Stimulated activated CD4-positive, alpha-beta T cell treated with anti-CD3 and anti-CD28 coated beads, Interleukin-15, amount 100 ng/mL, for 24 hours (primary cell): ENCODE data around the gene FCHSD2.
"Not testable (repeated sequence)": the region's sequence is repeated elsewhere in the genome, so short reads cannot be mapped to it uniquely, and the experiment has no call there.

ENCODE experiments used
- DNase-seq: peaks from one replicate; pipeline ENCODE4 v3.0.0-alpha.2; 2020

FCHSD2 gene

DNA sequence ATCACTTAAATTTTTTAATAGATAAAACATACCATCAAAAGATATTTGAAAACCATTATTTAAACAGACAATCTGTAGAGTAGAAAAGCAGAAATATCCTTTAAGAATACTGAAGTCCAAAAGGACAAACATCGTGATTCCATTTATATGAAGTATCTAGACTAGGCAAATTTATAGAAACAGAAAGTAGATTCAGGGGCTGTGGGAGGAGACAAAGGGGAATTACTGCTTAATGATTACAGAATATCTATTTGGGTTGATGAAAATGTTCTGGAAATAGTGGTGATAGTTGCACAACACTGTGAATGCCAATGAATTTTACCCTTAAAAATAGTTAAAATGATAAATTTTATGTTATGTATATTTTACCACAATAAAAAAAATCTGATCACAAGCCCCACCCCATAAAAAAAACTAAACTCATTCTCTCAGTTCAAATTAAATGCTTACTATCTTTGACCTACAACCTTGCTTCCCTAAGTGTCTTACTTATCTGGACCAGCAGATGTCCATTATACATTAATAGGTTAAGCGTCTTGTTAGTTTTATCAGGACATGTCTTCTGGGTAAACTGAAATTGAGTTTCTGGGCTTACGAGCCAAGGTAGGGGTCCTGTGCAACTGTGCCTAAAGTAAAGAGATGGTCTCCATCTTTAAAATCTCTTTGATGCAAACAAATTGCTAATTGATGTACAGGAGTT lies 86.3 kb downstream of the FCHSD2 start:
- DNase-seq: no peak

GRCh38 chr11:73055002-73055401 lies 87.1 kb downstream of the FCHSD2 start:
- DNase-seq: no peak

- no peak for DNase-seq
These were observed 88.2 kb downstream of the FCHSD2 start for GRCh38 chr11:73053964-73054363.

GRCh38 chr11:73048446-73048845 lies 93.7 kb downstream of the FCHSD2 start:
- no peak for DNase-seq

GRCh38 chr11:73047773-73048371 lies 94.2 kb downstream of the FCHSD2 start:
- DNase-seq: no peak

DNA sequence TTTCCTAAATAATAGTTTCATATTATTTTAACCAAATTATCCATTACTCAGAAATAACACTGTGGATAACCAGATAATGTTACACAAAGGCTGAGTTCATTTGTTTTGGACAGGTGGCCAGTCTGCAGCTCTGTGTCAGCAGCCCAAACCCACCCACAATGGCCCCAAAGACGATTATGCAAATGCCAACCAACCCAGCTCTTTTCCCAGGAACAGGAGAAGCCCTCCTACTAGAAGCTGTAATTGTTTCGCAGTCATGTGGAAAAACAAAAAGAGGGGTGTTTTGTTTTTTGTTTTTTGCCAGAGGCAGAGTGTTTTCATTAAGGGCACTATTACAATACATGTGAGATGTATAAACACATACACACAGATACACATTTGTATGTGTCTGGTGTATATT lies 102.1 kb downstream of the FCHSD2 start:
- no peak for DNase-seq

DNA sequence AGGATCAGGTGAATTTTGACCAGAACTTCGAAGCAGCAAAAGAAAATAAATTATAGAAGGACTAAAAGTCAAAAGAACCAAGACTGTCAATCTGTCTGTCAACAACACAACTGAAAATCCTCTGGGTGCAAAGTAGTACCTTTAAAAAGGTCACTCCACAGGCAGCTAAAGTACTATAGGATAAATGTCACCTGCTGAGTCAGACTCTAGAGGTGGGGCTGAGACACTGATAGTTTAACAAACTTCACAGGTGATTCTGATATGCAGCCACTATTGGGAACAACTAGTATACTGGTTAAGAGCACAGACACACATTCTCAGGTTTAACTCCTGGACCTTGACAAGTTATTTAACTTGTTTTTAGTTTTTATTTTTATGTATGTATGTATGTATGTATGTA lies 107.3 kb downstream of the FCHSD2 start:
- DNase-seq: no peak

DNA sequence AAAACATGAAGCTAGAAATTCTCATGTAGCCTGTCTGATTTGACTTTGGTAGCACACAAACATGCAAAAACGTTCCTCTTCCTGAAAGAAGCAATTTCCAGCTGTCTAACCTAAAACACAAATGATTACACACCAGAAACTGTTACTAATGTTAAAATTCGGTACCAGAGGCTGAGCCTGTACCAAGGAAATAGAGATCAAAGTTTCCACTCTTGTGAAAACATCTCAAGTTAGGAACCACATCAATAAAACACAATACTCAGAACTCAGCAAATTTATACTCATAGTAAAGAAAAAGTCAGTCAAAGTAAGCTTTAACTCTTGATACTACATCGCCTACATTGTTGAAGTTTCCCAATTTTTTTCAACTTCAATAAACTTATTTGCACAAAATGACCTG lies 107.8 kb downstream of the FCHSD2 start:
- DNase-seq: no peak

- no peak for DNase-seq
These were observed 112.0 kb downstream of the FCHSD2 start for GRCh38 chr11:73030130-73030529.

DNA sequence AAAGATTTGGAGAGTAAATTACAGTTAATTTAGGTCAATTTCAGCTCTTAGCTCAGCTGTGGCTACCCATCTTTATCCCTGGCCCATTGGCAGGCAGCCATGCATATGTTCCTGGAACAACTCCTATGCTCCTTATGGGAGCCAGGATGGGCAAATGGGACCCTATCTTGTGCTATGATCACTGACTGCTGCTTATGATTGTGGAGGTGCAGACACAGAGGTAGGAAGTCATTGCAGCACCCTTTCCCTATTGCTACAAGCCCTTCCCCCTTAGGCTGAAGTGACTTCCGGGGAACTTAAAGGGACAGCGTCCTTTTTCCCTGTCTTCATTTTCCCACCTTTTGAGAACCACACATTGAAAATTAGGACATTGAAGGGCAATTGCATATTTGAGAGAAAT lies 112.7 kb downstream of the FCHSD2 start:
- no peak for DNase-seq

- no peak for DNase-seq
These were observed 113.5 kb downstream of the FCHSD2 start for GRCh38 chr11:73028611-73029010.

DNA sequence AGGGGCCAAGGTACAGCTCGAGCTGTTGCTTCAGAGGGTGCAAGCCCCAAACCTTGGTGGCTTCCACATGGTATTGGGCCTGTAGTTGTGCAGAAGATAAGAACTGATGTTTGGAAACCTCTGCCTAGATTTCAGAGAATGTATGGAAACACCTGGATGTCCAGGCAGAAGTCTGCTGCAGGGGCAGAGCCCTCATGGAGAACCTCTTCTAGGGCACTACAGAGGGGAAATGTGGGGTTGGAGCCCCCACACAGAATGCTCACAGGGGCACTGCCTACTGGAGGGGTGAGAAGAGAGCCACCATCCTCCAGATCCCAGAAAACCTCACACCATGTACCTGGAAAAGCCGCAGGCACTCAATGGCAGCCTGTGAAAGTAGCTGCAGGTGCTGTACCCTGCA lies 114.3 kb downstream of the FCHSD2 start:
- DNase-seq: not testable (repeated sequence)

DNA sequence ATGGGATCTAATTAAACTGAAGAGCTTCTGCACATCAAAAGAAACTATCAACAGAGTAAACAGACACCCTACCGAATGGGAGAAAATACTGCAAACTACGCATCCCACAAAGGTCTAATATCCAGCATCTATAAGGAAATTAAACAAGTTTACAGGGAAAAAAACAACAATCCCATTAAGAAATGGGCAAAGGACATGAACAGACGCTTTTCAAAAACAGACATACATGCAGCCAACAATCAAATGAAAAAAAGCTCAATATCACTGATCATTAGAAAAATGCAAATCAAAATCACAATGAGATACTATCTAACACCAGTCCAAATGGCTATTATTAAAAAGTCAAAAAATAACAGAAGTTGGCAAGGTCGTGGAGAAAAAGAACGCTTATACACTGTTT lies 117.5 kb downstream of the FCHSD2 start:
- DNase-seq: no peak

GRCh38 chr11:73019996-73020395 lies 122.1 kb downstream of the FCHSD2 start:
- no peak for DNase-seq

GRCh38 chr11:73019449-73019848 lies 122.7 kb downstream of the FCHSD2 start:
- DNase-seq: no peak

DNA sequence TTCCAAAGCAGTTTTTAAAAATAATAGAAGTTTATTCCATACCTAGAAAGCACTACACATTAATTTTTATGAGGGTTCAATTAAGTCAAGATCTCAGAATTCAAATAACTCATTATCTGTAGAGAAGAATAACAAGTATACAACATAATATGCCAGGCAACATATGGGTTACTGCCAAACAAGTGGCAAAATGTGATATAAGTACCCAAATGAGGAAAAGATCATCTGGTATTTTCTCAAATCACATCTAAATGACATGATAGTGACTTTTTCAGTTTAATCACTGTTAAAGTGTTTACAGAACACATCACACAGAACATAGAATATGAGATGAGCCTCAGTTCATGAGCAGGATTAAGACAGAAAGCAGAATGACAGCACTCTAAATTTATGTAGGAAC lies 123.3 kb downstream of the FCHSD2 start:
- DNase-seq: no peak

GRCh38 chr11:73017024-73017751 lies 124.9 kb downstream of the FCHSD2 start:
- DNase-seq: no peak

DNA sequence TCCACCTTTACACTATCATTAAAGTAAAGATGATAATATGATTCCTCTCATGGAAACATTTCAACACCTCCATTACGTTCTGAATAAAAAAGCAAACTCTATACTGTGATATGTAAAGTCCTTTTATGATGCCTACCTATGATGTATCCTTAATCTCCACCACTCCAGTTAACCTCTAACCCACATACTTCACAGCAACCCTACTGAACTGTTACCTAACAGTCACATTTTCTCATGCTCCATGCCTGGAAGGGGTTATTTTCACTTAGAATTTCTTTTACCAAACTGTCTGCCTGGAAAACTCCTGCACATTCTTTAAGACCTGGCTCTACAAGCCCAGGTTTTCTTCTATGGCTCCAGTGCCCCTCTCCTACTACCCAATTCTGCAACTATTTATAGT lies 129.1 kb downstream of the FCHSD2 start:
- DNase-seq: no peak

DNA sequence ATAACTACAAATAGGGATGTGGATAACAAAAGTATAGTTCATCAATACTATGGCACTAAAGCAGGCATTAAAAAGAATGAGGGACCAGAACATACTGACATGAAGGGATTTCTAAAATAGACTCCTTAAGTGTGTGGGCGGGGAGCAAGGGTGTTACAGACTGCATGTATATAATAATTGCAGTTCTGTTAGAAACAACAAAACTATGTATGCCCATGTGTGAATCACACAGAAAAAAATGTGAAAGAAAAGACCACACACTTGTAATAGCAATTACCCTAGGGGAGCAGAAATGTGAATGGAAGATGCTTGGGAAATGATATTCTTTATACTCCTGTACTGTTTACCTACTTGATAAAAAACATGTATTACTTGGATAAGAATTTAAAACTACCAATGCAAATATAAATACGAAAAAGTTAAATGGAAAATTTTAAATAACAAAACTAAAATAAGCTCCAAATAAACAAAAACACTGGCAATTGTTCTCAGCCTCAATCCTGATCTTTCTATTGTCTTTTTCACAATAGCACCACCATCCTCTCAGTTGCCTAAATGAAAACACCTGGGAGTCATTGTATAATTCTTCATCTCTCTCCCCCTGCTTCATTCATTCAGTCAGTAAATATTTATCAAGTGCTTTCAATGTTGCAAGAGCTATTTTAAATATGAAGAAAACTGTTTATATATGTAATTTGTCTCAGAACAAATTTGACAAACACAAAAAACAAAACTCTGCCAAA lies 129.8 kb downstream of the FCHSD2 start:
- no peak for DNase-seq

DNA sequence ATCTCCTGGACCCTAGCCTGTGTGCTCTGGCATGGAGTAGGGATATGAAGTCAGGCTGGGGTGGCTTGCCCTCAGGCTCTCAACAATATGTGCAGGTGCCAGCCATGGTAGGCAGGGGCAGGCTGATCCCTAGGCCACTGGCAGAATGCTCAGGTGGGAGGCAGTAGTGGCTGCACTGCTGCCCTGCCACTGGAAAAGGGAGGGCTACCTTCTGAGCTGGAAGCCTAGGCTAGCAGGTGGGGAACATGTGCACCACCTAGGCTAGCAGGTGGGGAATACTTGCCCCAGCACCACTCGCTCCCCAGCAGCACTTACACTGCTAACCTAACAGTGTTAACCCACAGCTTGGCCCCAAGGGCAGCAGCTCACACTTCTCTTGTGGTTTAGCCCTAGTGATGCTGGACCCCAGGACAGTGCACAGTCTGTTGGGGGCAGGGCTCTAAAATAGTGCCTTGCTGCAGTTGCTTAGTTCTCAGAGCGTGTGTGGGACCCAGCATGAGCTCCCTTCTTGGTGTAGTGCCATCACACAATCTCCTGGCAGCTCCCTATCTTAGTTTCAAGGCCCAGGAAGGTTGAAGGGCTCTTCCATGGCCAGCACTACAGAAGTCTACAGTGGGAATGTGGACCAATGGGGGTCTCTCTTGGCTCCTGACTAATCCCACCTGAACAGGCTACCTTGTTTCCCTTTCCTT lies 130.8 kb downstream of the FCHSD2 start:
- DNase-seq: no peak

GRCh38 chr11:73009972-73010371 lies 132.1 kb downstream of the FCHSD2 start:
- DNase-seq: no peak

DNA sequence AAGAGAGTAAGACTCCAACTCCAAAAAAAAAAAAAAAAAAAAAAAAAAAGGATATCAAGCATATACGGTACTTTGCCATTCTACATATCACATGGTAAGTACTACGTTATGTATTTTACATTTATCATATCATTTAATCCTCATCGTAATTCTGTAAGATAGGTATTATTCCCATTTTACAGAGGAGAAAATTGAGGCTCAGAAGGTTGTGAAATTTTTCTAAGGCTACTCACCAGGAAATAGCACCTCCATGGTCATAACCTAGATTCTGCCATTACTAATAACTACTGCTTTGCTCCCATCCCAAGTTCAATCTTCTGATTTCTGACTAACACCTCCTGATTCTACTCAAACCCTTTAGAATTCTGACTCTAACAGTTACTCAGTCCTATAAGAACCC lies 138.0 kb downstream of the FCHSD2 start:
- DNase-seq: no peak

- no peak for DNase-seq
These were observed 139.0 kb downstream of the FCHSD2 start for GRCh38 chr11:73003088-73003487.
